HEK293 (cell line): ENCODE measurements around the gene ZNF792.

Source experiments
- GLIS2 ChIP-seq: fragments of 450-650 bp; formaldehyde crosslinking; IDR thresholded peaks from 2 replicates; pipeline ENCODE4 v1.5.1; 2016; ENCODE audit warnings: missing biosample characterization, missing genetic modification characterization
- KLF10 ChIP-seq: fragments of 450-650 bp; IDR thresholded peaks from 2 replicates; pipeline ENCODE4 v1.5.1; 2018; ENCODE audit warnings: missing biosample characterization, mild to moderate bottlenecking, missing genetic modification characterization
- OSR2 ChIP-seq: fragments of 450-650 bp; formaldehyde crosslinking; IDR thresholded peaks from 2 replicates; pipeline ENCODE4 v1.5.1; 2016; ENCODE audit warnings: missing biosample characterization, missing genetic modification characterization
- REPIN1 ChIP-seq: fragments of 450-650 bp; formaldehyde crosslinking; IDR thresholded peaks from 2 replicates; pipeline ENCODE4 v1.5.1; 2017; ENCODE audit warnings: missing biosample characterization, missing genetic modification characterization, low read depth
- ZBTB1 ChIP-seq: fragments of 450-650 bp; formaldehyde crosslinking; IDR thresholded peaks from 2 replicates; pipeline ENCODE4 v1.5.1; 2016; ENCODE audit warnings: missing biosample characterization, missing genetic modification characterization
- ZNF112 ChIP-seq: fragments of 450-650 bp; formaldehyde crosslinking; IDR thresholded peaks from 2 replicates; pipeline ENCODE4 v1.5.0; 2017; ENCODE audit warnings: missing biosample characterization, missing genetic modification characterization
- ZNF138 ChIP-seq: fragments of 450-650 bp; formaldehyde crosslinking; IDR thresholded peaks from 2 replicates; pipeline ENCODE4 v1.5.1; 2016; ENCODE audit warnings: missing biosample characterization, missing genetic modification characterization, borderline replicate concordance
- ZNF366 ChIP-seq: fragments of 450-650 bp; formaldehyde crosslinking; conservative IDR thresholded peaks from 2 replicates; pipeline ENCODE4 v1.5.1; 2016; ENCODE audit warnings: missing biosample characterization, missing genetic modification characterization
- ZNF416 ChIP-seq: fragments of 450-650 bp; formaldehyde crosslinking; IDR thresholded peaks from 2 replicates; pipeline ENCODE4 v1.5.1; 2016; ENCODE audit warnings: missing biosample characterization, missing genetic modification characterization
- ZNF426 ChIP-seq: fragments of 450-650 bp; formaldehyde crosslinking; IDR thresholded peaks from 2 replicates; pipeline ENCODE4 v1.5.1; 2017; ENCODE audit warnings: missing biosample characterization, missing genetic modification characterization, mild to moderate bottlenecking, inconsistent platforms, moderate library complexity
- ZNF555 ChIP-seq: fragments of 450-650 bp; formaldehyde crosslinking; conservative IDR thresholded peaks from 2 replicates; pipeline ENCODE4 v1.5.1; 2017; ENCODE audit warnings: missing biosample characterization, mild to moderate bottlenecking, missing genetic modification characterization, inconsistent platforms
- ZNF585B ChIP-seq: fragments of 450-650 bp; formaldehyde crosslinking; IDR thresholded peaks from 2 replicates; pipeline ENCODE4 v1.5.1; 2016; ENCODE audit warnings: missing biosample characterization, missing genetic modification characterization
- ZNF623 ChIP-seq: fragments of 450-650 bp; formaldehyde crosslinking; IDR thresholded peaks from 2 replicates; pipeline ENCODE4 v1.5.1; 2016; ENCODE audit warnings: missing biosample characterization, missing genetic modification characterization
- ZNF626 ChIP-seq: fragments of 450-650 bp; sonication (Bioruptor Pico); formaldehyde crosslinking; IDR thresholded peaks from 2 replicates; pipeline ENCODE4 v1.5.1; 2018; ENCODE audit warnings: missing biosample characterization, missing genetic modification characterization, inconsistent platforms
- ZNF777 ChIP-seq: fragments of 450-650 bp; formaldehyde crosslinking; IDR thresholded peaks from 2 replicates; pipeline ENCODE4 v1.5.1; 2017; ENCODE audit warnings: missing biosample characterization, missing genetic modification characterization, borderline replicate concordance
- ZSCAN16 ChIP-seq: fragments of 450-650 bp; formaldehyde crosslinking; IDR thresholded peaks from 2 replicates; pipeline ENCODE4 v1.5.1; 2016; ENCODE audit warnings: missing biosample characterization, missing genetic modification characterization
- ZSCAN30 ChIP-seq: fragments of 450-650 bp; IDR thresholded peaks from 2 replicates; pipeline ENCODE4 v1.5.1; 2018; ENCODE audit warnings: missing biosample characterization, mild to moderate bottlenecking, missing genetic modification characterization, moderate library complexity
- TF ChIP-seq, protein P1 (sequence below): fragments of 450-650 bp; formaldehyde crosslinking; IDR thresholded peaks from 2 replicates; pipeline ENCODE4 v1.5.1; 2016; ENCODE audit warnings: missing biosample characterization, missing genetic modification characterization
- TF ChIP-seq, protein P2 (sequence below): sonication (generic); formaldehyde crosslinking; IDR thresholded peaks from 2 replicates; pipeline ENCODE4 v1.8.1; 2022; ENCODE audit warnings: mild to moderate bottlenecking, moderate library complexity, missing genetic modification reagents
- TF ChIP-seq, protein P3 (sequence below): fragments of 450-650 bp; formaldehyde crosslinking; IDR thresholded peaks from 2 replicates; pipeline ENCODE4 v1.5.1; 2016; ENCODE audit warnings: missing biosample characterization, missing genetic modification characterization, borderline replicate concordance
- TF ChIP-seq, protein P4 (sequence below): fragments of 450-650 bp; formaldehyde crosslinking; IDR thresholded peaks from 2 replicates; pipeline ENCODE4 v1.5.1; 2017; ENCODE audit warnings: missing biosample characterization, missing genetic modification characterization
- TF ChIP-seq, protein P5 (sequence below): fragments of 450-650 bp; formaldehyde crosslinking; conservative IDR thresholded peaks from 2 replicates; pipeline ENCODE4 v1.5.1; 2016; ENCODE audit warnings: low read depth, missing biosample characterization, missing genetic modification characterization

Gene ZNF792

DNA sequence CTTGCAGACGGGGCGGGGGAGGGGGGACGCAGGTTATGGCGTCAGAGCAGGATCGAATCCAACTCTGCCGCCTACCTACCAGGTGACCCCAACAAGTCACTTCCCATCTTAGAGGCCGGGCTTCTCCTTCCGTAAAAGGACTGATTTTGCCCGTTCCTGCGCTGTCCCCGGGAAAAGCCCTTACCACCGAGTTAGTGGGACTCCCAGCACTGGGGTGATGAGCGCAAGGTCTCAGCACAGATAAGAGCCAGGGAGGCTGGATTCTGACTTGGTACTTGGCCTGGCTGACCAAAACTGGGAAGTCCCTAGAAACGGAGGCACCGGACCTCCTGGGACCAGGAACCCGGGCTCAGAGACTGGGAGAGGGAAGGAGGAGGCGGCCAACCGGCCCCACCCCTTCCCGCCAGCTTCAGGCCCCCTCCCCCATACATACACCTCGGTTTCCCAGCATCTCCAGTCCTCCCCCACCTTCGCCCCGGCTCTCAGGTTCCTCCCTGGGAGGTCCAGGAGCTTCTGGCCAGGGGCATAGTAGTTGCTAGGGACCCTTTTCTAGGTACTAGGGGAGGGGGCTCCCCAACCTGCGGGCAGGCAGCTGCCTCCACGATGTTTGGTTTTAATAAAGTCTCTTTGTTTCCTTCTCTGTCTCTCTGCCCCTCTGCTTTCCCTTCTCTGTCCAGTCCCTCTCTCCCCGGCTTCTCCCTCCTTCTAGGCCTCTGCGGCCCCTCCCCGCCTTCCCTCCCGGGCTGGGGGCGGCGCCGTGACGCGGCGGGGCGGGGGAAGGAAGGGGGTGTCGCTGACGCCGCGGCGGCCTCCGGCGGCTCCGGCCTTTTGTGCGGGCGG lies 35.7 kb upstream of the ZNF792 start, which contains the start of gene GRAMD1A (continued):
- TF ChIP-seq, protein P1, sequence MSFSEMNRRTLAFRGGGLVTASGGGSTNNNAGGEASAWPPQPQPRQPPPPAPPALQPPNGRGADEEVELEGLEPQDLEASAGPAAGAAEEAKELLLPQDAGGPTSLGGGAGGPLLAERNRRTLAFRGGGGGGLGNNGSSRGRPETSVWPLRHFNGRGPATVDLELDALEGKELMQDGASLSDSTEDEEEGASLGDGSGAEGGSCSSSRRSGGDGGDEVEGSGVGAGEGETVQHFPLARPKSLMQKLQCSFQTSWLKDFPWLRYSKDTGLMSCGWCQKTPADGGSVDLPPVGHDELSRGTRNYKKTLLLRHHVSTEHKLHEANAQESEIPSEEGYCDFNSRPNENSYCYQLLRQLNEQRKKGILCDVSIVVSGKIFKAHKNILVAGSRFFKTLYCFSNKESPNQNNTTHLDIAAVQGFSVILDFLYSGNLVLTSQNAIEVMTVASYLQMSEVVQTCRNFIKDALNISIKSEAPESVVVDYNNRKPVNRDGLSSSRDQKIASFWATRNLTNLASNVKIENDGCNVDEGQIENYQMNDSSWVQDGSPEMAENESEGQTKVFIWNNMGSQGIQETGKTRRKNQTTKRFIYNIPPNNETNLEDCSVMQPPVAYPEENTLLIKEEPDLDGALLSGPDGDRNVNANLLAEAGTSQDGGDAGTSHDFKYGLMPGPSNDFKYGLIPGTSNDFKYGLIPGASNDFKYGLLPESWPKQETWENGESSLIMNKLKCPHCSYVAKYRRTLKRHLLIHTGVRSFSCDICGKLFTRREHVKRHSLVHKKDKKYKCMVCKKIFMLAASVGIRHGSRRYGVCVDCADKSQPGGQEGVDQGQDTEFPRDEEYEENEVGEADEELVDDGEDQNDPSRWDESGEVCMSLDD (tag by site-specific recombination) = peak; percentile 92
- TF ChIP-seq, protein P2, sequence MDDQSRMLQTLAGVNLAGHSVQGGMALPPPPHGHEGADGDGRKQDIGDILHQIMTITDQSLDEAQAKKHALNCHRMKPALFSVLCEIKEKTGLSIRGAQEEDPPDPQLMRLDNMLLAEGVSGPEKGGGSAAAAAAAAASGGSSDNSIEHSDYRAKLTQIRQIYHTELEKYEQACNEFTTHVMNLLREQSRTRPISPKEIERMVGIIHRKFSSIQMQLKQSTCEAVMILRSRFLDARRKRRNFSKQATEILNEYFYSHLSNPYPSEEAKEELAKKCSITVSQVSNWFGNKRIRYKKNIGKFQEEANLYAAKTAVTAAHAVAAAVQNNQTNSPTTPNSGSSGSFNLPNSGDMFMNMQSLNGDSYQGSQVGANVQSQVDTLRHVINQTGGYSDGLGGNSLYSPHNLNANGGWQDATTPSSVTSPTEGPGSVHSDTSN (CRISPR knock-in tag) = no peak
- TF ChIP-seq ZBTB1 (tag by site-specific recombination) (no peak), ZNF585B (tag by site-specific recombination) (no peak), KLF10 (peak; percentile 72; the same call in 1 of the 2 replicates), ZNF112 (tag by site-specific recombination) (no peak), ZNF777 (tag by site-specific recombination) (no peak), OSR2 (tag by site-specific recombination) (no peak), ZNF426 (tag by site-specific recombination) (no peak), GLIS2 (tag by site-specific recombination) (peak; percentile 93), ZNF555 (no peak), ZNF416 (no peak), ZNF138 (tag by site-specific recombination) (no peak), ZNF366 (tag by site-specific recombination) (peak; percentile 99), ZSCAN30 (tag by site-specific recombination) (no peak), ZSCAN16 (tag by site-specific recombination) (0 out of 2 replicates have a peak, but pooled peaks have one; percentile 16), REPIN1 (tag by site-specific recombination) (peak; percentile 45; the same call in 1 of the 2 replicates), ZNF626 (tag by site-specific recombination) (no peak), ZNF623 (tag by site-specific recombination) (0 out of 2 replicates have a peak, but pooled peaks have one; percentile 26)
- TF ChIP-seq, protein P3, sequence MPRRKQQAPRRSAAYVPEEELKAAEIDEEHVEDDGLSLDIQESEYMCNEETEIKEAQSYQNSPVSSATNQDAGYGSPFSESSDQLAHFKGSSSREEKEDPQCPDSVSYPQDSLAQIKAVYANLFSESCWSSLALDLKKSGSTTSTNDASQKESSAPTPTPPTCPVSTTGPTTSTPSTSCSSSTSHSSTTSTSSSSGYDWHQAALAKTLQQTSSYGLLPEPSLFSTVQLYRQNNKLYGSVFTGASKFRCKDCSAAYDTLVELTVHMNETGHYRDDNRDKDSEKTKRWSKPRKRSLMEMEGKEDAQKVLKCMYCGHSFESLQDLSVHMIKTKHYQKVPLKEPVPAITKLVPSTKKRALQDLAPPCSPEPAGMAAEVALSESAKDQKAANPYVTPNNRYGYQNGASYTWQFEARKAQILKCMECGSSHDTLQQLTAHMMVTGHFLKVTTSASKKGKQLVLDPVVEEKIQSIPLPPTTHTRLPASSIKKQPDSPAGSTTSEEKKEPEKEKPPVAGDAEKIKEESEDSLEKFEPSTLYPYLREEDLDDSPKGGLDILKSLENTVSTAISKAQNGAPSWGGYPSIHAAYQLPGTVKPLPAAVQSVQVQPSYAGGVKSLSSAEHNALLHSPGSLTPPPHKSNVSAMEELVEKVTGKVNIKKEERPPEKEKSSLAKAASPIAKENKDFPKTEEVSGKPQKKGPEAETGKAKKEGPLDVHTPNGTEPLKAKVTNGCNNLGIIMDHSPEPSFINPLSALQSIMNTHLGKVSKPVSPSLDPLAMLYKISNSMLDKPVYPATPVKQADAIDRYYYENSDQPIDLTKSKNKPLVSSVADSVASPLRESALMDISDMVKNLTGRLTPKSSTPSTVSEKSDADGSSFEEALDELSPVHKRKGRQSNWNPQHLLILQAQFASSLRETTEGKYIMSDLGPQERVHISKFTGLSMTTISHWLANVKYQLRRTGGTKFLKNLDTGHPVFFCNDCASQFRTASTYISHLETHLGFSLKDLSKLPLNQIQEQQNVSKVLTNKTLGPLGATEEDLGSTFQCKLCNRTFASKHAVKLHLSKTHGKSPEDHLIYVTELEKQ (tag by site-specific recombination) = no peak; the same call in none of the 2 replicates
- TF ChIP-seq, protein P4, sequence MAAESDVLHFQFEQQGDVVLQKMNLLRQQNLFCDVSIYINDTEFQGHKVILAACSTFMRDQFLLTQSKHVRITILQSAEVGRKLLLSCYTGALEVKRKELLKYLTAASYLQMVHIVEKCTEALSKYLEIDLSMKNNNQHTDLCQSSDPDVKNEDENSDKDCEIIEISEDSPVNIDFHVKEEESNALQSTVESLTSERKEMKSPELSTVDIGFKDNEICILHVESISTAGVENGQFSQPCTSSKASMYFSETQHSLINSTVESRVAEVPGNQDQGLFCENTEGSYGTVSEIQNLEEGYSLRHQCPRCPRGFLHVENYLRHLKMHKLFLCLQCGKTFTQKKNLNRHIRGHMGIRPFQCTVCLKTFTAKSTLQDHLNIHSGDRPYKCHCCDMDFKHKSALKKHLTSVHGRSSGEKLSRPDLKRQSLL (tag by site-specific recombination) = 0 out of 2 replicates have a peak, but pooled peaks have one; percentile 45
- TF ChIP-seq, protein P5, sequence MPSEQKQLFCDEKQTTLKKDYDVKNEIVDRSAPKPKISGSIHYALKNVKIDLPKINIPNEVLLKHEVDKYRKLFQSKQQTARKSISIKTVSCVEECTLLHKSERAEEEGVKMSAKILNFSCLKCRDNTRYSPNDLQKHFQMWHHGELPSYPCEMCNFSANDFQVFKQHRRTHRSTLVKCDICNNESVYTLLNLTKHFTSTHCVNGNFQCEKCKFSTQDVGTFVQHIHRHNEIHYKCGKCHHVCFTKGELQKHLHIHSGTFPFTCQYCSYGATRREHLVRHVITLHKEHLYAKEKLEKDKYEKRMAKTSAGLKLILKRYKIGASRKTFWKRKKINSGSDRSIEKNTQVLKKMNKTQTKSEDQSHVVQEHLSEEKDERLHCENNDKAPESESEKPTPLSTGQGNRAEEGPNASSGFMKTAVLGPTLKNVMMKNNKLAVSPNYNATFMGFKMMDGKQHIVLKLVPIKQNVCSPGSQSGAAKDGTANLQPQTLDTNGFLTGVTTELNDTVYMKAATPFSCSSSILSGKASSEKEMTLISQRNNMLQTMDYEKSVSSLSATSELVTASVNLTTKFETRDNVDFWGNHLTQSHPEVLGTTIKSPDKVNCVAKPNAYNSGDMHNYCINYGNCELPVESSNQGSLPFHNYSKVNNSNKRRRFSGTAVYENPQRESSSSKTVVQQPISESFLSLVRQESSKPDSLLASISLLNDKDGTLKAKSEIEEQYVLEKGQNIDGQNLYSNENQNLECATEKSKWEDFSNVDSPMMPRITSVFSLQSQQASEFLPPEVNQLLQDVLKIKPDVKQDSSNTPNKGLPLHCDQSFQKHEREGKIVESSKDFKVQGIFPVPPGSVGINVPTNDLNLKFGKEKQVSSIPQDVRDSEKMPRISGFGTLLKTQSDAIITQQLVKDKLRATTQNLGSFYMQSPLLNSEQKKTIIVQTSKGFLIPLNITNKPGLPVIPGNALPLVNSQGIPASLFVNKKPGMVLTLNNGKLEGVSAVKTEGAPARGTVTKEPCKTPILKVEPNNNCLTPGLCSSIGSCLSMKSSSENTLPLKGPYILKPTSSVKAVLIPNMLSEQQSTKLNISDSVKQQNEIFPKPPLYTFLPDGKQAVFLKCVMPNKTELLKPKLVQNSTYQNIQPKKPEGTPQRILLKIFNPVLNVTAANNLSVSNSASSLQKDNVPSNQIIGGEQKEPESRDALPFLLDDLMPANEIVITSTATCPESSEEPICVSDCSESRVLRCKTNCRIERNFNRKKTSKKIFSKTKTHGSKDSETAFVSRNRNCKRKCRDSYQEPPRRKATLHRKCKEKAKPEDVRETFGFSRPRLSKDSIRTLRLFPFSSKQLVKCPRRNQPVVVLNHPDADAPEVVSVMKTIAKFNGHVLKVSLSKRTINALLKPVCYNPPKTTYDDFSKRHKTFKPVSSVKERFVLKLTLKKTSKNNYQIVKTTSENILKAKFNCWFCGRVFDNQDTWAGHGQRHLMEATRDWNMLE (tag by site-specific recombination) = 0 out of 2 replicates have a peak, but pooled peaks have one; percentile 38
